Type B pancreatic cell (in vitro differentiated cells): ENCODE measurements around the gene TAF8. TPM values are rescaled to one million over a fixed set of nuclear protein-coding genes. Genes with fewer than 3 reads are reported as not detected.

ENCODE experiments used
- DNase-seq: peaks from one replicate; pipeline ENCODE4 v3.0.0; 2021; ENCODE audit warnings: mixed read lengths; ENCODE audit not compliant: unreplicated experiment; ENCODE audit errors: extremely low spot score
- H3K27ac Mint-ChIP-seq: 2 replicates; pipeline ENCODE4 v1.8.0; 2021; ENCODE audit warnings: mild to moderate bottlenecking, mixed read lengths
- H3K27me3 Mint-ChIP-seq: 2 replicates; pipeline ENCODE4 v1.8.0; 2021; ENCODE audit warnings: mixed read lengths
- H3K36me3 Mint-ChIP-seq: 2 replicates; pipeline ENCODE4 v1.8.0; 2021; ENCODE audit warnings: mixed read lengths
- H3K4me1 Mint-ChIP-seq: one replicate; pipeline ENCODE4 v1.8.0; 2021; ENCODE audit warnings: mixed read lengths; ENCODE audit not compliant: unreplicated experiment
- H3K4me3 Mint-ChIP-seq: 2 replicates; pipeline ENCODE4 v1.8.0; 2021; ENCODE audit warnings: mild to moderate bottlenecking, mixed read lengths
- H3K9me3 Mint-ChIP-seq: 2 replicates; pipeline ENCODE4 v1.8.0; 2021; ENCODE audit warnings: mixed read lengths
- total RNA-seq: library from RNA; stranded (reverse); gene quantifications from 2 replicates; pipeline ENCODE4 v1.2.1, GENCODE V29; 2021; ENCODE audit warnings: low replicate concordance
- TF ChIP-seq, protein P1 (sequence below): fragments of 200-600 bp; sonication (generic); conservative IDR thresholded peaks from 2 replicates; pipeline ENCODE4 v1.5.0; 2021; ENCODE audit warnings: antibody characterized with exemption, mild to moderate bottlenecking

The TAF8 gene
- total RNA-seq, 1 donor from 2014 or later = 36.0 TPM

DNA sequence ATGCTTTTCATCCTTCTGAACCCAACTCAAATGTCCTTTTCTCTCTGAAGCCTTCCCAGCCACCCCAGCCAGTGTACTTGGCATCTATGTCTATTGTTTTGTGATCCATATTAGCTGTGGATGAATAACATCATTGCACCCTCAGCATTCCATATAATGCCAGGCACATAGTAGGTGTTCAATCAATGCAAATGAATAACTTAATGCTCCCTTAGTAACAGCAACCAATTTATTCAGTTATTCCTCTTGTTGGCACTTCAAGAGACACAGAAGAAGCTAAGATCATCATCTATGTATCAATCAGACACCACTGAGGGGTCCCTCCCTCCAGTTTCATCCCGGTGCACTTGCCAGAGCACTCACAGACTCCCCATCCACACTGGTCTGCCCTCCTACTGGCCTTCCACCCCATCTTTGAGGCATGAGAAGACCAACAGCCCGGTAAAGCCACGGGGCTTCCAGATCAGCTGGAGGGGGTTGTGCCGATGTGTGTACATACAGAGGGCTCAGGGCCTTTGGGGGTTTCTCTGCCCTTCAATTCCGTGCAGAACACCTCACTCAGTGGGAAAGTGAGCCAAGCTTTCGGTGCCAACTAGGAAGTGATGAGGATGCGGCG, 2.4 kb upstream of the TAF8 start:
- H3K4me1 Mint-ChIP-seq = peaks cover 48% of the 10 kb centered on the region
- DNase-seq = no peak
- H3K27me3 Mint-ChIP-seq = peaks cover 9% of the 10 kb centered on the region

DNA sequence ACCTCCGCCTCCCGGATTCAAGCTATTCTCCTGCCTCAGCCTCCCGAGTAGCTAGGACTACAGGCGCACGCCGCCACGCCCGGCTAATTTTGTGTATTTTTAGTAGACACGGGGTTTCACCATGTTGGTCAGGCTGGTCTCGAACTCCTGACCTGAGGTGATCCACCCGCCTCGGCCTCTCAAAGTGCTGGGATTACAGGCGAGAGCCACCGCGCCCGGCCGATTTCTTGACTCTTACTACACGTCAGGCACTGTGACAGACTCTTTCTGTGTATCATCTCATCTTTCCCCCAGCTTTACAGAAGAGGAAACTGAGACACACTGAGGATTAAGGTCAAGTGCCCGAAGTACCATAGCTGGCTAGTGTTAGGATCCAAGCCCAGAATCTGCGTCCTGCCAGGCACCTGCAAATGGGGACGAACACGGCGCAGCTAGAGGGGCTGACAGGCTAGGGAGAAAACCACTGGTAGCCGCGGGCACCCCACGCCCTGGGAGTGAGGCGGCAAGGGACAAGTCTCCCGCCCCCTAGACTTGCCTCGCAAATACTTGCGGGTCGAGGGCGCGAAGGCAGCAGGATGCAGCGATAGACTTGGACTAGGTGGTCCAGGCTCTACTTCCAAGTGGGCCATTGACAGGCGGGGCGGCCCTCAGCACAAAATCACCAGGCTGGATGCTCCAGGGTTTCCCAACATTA, 1.1 kb upstream of the TAF8 start:
- no peaks in the 10 kb centered on the region for H3K9me3 Mint-ChIP-seq
- H3K36me3 Mint-ChIP-seq = peaks cover 7% of the 10 kb centered on the region
- peak overlapping the region; percentile 90 for H3K4me3 Mint-ChIP-seq
- TF ChIP-seq, protein P1, sequence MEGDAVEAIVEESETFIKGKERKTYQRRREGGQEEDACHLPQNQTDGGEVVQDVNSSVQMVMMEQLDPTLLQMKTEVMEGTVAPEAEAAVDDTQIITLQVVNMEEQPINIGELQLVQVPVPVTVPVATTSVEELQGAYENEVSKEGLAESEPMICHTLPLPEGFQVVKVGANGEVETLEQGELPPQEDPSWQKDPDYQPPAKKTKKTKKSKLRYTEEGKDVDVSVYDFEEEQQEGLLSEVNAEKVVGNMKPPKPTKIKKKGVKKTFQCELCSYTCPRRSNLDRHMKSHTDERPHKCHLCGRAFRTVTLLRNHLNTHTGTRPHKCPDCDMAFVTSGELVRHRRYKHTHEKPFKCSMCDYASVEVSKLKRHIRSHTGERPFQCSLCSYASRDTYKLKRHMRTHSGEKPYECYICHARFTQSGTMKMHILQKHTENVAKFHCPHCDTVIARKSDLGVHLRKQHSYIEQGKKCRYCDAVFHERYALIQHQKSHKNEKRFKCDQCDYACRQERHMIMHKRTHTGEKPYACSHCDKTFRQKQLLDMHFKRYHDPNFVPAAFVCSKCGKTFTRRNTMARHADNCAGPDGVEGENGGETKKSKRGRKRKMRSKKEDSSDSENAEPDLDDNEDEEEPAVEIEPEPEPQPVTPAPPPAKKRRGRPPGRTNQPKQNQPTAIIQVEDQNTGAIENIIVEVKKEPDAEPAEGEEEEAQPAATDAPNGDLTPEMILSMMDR = no peak
- peaks cover 9% of the 10 kb centered on the region for H3K27me3 Mint-ChIP-seq
- H3K4me1 Mint-ChIP-seq = peaks cover 42% of the 10 kb centered on the region
- DNase-seq = no peak
- peak overlapping the region; percentile 79 for H3K27ac Mint-ChIP-seq

More for the DNA sequence above, 2.4 kb upstream of the TAF8 start:
- peak overlapping the region; percentile 90 for H3K4me3 Mint-ChIP-seq
- TF ChIP-seq, protein P1 = no peak
- H3K27ac Mint-ChIP-seq = peak overlapping the region; percentile 72
- H3K36me3 Mint-ChIP-seq = no peaks in the 10 kb centered on the region
- H3K9me3 Mint-ChIP-seq = no peaks in the 10 kb centered on the region

DNA sequence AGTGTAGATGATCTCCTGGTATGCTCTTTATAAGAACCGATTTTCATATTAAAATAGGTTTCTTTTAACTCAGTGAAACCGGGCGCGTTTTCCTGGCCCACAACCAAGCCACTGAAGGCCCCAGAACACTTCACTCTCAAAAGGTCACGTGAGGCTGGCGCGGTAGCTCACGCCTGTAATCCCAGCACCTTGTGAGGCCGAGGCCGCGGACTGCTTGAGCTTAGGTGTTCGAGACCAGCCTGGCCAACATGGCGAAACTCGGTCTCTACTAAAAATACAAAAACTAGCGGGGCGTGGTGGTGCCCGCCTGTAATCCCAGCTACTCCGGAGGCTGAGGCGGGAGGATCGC, 402 bp upstream of the TAF8 start:
- DNase-seq = no peak
- Mint-ChIP-seq H3K27me3 (peaks cover 9% of the 10 kb centered on the region), H3K9me3 (no peaks in the 10 kb centered on the region), H3K27ac (peak overlapping the region; percentile 97), H3K36me3 (peaks cover 7% of the 10 kb centered on the region), H3K4me3 (peak overlapping the region; percentile 90), H3K4me1 (peaks cover 39% of the 10 kb centered on the region)
- TF ChIP-seq, protein P1 = no peak

DNA sequence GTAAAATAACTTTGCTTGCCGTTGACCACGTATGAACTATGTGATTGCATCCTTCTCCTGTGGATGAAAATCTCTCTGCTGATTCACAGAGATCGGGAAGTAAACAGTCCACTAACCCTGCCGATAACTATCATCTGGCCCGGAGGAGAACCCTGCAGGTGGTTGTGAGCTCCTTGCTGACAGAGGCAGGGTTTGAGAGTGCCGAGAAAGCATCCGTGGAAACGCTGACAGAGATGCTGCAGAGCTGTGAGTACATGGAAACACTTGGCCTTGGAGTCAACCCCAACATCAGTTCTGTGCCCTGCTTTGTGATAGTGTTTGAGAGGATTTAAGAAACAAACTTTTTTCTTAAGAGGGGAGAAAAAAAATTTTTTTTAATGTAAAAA, 937 bp downstream of the TAF8 start:
- TF ChIP-seq, protein P1 = no peak
- DNase-seq = no peak
- Mint-ChIP-seq H3K4me3 (peak overlapping the region; percentile 90), H3K27ac (no peak overlapping the region), H3K27me3 (peaks cover 9% of the 10 kb centered on the region), H3K4me1 (peaks cover 25% of the 10 kb centered on the region), H3K36me3 (peaks cover 14% of the 10 kb centered on the region), H3K9me3 (no peaks in the 10 kb centered on the region)

DNA sequence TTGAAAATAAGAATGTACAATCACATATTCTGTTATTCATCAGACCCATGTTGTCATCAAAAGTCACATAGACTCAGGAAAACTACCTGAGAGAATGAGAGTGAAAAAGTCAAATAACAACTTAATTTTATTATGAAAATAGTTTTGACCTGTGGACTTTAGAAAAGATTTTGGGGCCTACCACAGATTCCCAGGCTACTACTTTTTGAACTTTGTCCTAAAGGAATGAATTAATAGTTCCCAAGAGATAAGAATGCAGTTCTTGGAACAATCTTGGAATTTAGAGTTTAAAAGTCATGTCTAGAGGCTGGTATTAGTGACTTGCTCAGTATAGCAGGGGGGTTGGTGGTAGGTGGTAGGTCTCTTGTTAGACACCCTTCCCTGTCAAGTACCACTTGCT, 3.3 kb downstream of the TAF8 start:
- Mint-ChIP-seq H3K36me3 (peaks cover 24% of the 10 kb centered on the region), H3K9me3 (no peaks in the 10 kb centered on the region), H3K27ac (no peak overlapping the region), H3K4me3 (no peak overlapping the region), H3K4me1 (peaks cover 12% of the 10 kb centered on the region), H3K27me3 (no peaks in the 10 kb centered on the region)
- no peak for DNase-seq
- TF ChIP-seq, protein P1 = no peak
